ENCODE data around the gene SIRPG. TPM values are rescaled to one million over a fixed set of nuclear protein-coding genes. Genes with fewer than 3 reads are reported as not detected.

SIRPG gene
- total RNA-seq, 1 experiment from 2014 or later: not detected

GRCh38 chr20:1694672-1695071 lies 37.1 kb upstream of the SIRPG start:
- H2BK120ac ChIP-seq (ENCODE audit: low read depth, low read length, poor library complexity, severe bottlenecking): no peak overlapping the region
- H2BK12ac ChIP-seq (ENCODE audit: insufficient read length, low read depth, low read length): no peak overlapping the region
- H3K56ac ChIP-seq (ENCODE audit: insufficient read length, low read depth, low read length): no peak overlapping the region
- no peak overlapping the region for H2BK5ac ChIP-seq (ENCODE audit: insufficient read length, low read length)
- no peak overlapping the region for H3K14ac ChIP-seq (ENCODE audit: insufficient read depth, low read length)
- no peak overlapping the region for H4K8ac ChIP-seq (replicated peaks; ENCODE audit: insufficient read length, low read depth, low read length)
- TF ChIP-seq, protein P1, sequence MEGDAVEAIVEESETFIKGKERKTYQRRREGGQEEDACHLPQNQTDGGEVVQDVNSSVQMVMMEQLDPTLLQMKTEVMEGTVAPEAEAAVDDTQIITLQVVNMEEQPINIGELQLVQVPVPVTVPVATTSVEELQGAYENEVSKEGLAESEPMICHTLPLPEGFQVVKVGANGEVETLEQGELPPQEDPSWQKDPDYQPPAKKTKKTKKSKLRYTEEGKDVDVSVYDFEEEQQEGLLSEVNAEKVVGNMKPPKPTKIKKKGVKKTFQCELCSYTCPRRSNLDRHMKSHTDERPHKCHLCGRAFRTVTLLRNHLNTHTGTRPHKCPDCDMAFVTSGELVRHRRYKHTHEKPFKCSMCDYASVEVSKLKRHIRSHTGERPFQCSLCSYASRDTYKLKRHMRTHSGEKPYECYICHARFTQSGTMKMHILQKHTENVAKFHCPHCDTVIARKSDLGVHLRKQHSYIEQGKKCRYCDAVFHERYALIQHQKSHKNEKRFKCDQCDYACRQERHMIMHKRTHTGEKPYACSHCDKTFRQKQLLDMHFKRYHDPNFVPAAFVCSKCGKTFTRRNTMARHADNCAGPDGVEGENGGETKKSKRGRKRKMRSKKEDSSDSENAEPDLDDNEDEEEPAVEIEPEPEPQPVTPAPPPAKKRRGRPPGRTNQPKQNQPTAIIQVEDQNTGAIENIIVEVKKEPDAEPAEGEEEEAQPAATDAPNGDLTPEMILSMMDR (conservative IDR thresholded peaks at IDR 0.05): no peak
- no peak overlapping the region for H3K18ac ChIP-seq (ENCODE audit: insufficient read length, low read depth, low read length)
- no peak overlapping the region for H4K5ac ChIP-seq (ENCODE audit: insufficient read length, low read depth, low read length)
- Mint-ChIP-seq H3K36me3 (ENCODE audit: insufficient read depth in 1 of 3, low read depth in 3 of 3) (no peaks in the 10 kb centered on the region; a peak in 1 of 7 replicates), H3K27me3 (ENCODE audit: low read depth) (peaks cover 59% of the 10 kb centered on the region), H3K4me1 (peaks cover 8 to 9% of the 10 kb centered on the region in 2 experiments), H3K4me3 (no peak overlapping the region), H3K9me3 (peaks cover 0 to 15% of the 10 kb centered on the region in 2 experiments; a peak in 3 of 5 replicates), H3K27ac (peak overlapping the region in 1 of 3 experiments; percentile 38; a peak in 1 of 7 replicates)
- no peak overlapping the region for H2AFZ ChIP-seq (ENCODE audit: low read length)
- no peak overlapping the region for H3K9ac ChIP-seq (ENCODE audit: extremely low read depth, insufficient read length, low read length)
- no CpG with 5 or more reads among the region's 3 CpGs for WGBS (ENCODE audit: extremely low coverage, insufficient read length, low lambda C conversion rate)
- no peak overlapping the region for H3K23ac ChIP-seq (ENCODE audit: insufficient read length, low read depth, low read length)
- H3K79me2 ChIP-seq (ENCODE audit: insufficient read depth, low read length): no peaks in the 10 kb centered on the region
- no peaks in the 10 kb centered on the region for H3K79me1 ChIP-seq (ENCODE audit: insufficient read depth, low read depth, low read length, poor library complexity, severe bottlenecking)
- H2BK15ac ChIP-seq (ENCODE audit: low read depth, low read length): no peak overlapping the region
- no peak overlapping the region for H3T11ph ChIP-seq (ENCODE audit: low read length)
- H3K27me3 ChIP-seq (ENCODE audit: insufficient read depth, low read length): no peaks in the 10 kb centered on the region
- no peak overlapping the region for H2AK5ac ChIP-seq (ENCODE audit: insufficient read length, low read length)
- H3K4me1 ChIP-seq (ENCODE audit: insufficient read depth, low read length): no peaks in the 10 kb centered on the region
- H3K9me3 ChIP-seq (ENCODE audit: control insufficient read depth, low read depth, low read length): no peaks in the 10 kb centered on the region
- H3K23me2 ChIP-seq (ENCODE audit: insufficient read length, low read depth, low read length, poor library complexity, severe bottlenecking): no peaks in the 10 kb centered on the region
- H3K4ac ChIP-seq (ENCODE audit: low read depth, low read length): no peak overlapping the region
- no peak for DNase-seq
- no peaks in the 10 kb centered on the region for H4K20me1 ChIP-seq (ENCODE audit: control insufficient read depth, insufficient read depth, insufficient read length)
- H4K91ac ChIP-seq (ENCODE audit: insufficient read length, low read depth, low read length): no peak overlapping the region
- no peak overlapping the region for H3K27ac ChIP-seq (ENCODE audit: insufficient read length, low read depth, low read length)
- H2BK20ac ChIP-seq (ENCODE audit: low read depth, low read length, poor library complexity, severe bottlenecking): no peak overlapping the region
- H3K4me2 ChIP-seq (ENCODE audit: insufficient read depth, insufficient read length, low read length): no peak overlapping the region

All from H9 (cell line).